ENCODE measurements around the gene RASGRP1. TPM values are rescaled to one million over a fixed set of nuclear protein-coding genes. Genes with fewer than 3 reads are reported as not detected.

RASGRP1 gene
- total RNA-seq, 1 experiment from 2014 or later, result 1.6 TPM

GRCh38 chr15:38528294-38528693, 36.3 kb downstream of the RASGRP1 start:
- BruUV-seq (replicated peaks), result no TSS peak
- Histone ChIP-seq H3K9ac (ENCODE audit: low read length) (no peak overlapping the region), H4K20me1 (ENCODE audit: insufficient read depth) (no peaks in the 10 kb centered on the region), H3K4me2 (ENCODE audit: low read length) (no peak overlapping the region), H3K79me2 (ENCODE audit: insufficient read depth, low read length) (no peaks in the 10 kb centered on the region), H2AFZ (ENCODE audit: low read depth, low read length, poor library complexity, severe bottlenecking) (no peak overlapping the region), H3K9me2 (ENCODE audit: insufficient read depth) (no peaks in the 10 kb centered on the region), H3K4me1 (ENCODE audit: control insufficient read depth in 1 of 2, insufficient read depth in 2 of 2, low read length in 2 of 2) (0 out of 4 replicates have a peak, but pooled peaks cover 3 to 9% of the 10 kb centered on the region in 2 experiments), H3K27me3 (ENCODE audit: insufficient read depth, low read length) (no peaks in the 10 kb centered on the region; the same call in 1 of the 2 replicates), H3K4me3 (replicated peaks in 1 of 2; ENCODE audit: low read depth in 1 of 2, low read length in 2 of 2) (no peak overlapping the region), H3K36me3 (ENCODE audit: control insufficient read depth in 1 of 2, insufficient read depth in 2 of 2, low read length in 2 of 2) (no peaks in the 10 kb centered on the region), H3K27ac (ENCODE audit: low read depth, low read length) (no peak overlapping the region), H3K9me3 (ENCODE audit: control insufficient read depth in 1 of 2, insufficient read depth in 1 of 2, low read depth in 1 of 2, low read length in 2 of 2) (no peaks in the 10 kb centered on the region)
- no peak for TF ChIP-seq TCF7L2 (IDR thresholded peaks at IDR 0.05; ENCODE audit: borderline replicate concordance, extremely low read depth, insufficient read depth, insufficient read length)
- TF ChIP-seq POLR2AphosphoS5 (IDR thresholded peaks at IDR 0.05; ENCODE audit: low read depth, low read length), result no peak
- TF ChIP-seq CTCF (IDR thresholded peaks at IDR 0.05 in 2 of 3, conservative IDR thresholded peaks at IDR 0.05 in 1 of 3; ENCODE audit: borderline replicate concordance in 1 of 3, insufficient read depth in 1 of 3, low read depth in 2 of 3, low read length in 2 of 3), result no peak
- TF ChIP-seq RAD21 (IDR thresholded peaks at IDR 0.05; ENCODE audit: low read depth), result no peak
- no peak for TF ChIP-seq CBX3 (IDR thresholded peaks at IDR 0.05; ENCODE audit: low read depth)
- TF ChIP-seq ZBTB33 (IDR thresholded peaks at IDR 0.05; ENCODE audit: extremely low read depth, insufficient replicate concordance, low read length), result no peak
- TF ChIP-seq ZFX (IDR thresholded peaks at IDR 0.05), result no peak
- no peak for TF ChIP-seq SRF (IDR thresholded peaks at IDR 0.05; ENCODE audit: low read depth)
- no peak for TF ChIP-seq CEBPB (IDR thresholded peaks at IDR 0.05; ENCODE audit: low read depth)
- TF ChIP-seq REST (IDR thresholded peaks at IDR 0.05; ENCODE audit: low read depth), result no peak
- no peak for TF ChIP-seq MAX (IDR thresholded peaks at IDR 0.05)
- no peak for TF ChIP-seq SP1 (IDR thresholded peaks at IDR 0.05; ENCODE audit: low read depth)
- TF ChIP-seq ZNF274 (IDR thresholded peaks at IDR 0.05; ENCODE audit: low read depth, low read length), result no peak
- POLR2A ChIA-PET, result no interaction called here
- CTCF ChIA-PET, result interaction anchor here (1.2 kb wide), 1 partner anchor 36 kb away, joined by 3 read pairs; no protein-coding TSS in a partner anchor
- intact Hi-C loops (cut with micrococcal nuclease), result no loop called here
- ATAC-seq (no peak), DNase-seq (ENCODE audit: low read depth, low spot score) (no peak)
- RAD21 ChIA-PET (ENCODE audit: low non-redundant PET in 1 of 2, low total read pairs in 2 of 2, uncharacterized antibody in 2 of 2, unreplicated experiment in 2 of 2), result no interaction called here

All from HCT116 (cell line).